Measurements from ENCODE around the gene CYBA. TPM values are rescaled to one million over a fixed set of nuclear protein-coding genes. Genes with fewer than 3 reads are reported as not detected.

The CYBA gene
- total and polyA plus RNA-seq, 2 of the 13 experiments (the other 11 are each of a cell fraction or from before 2014, with no cell fraction given), result 196 to 250 TPM

- TF ChIP-seq HOMEZ (CRISPR knock-in tag; IDR thresholded peaks at IDR 0.05; ENCODE audit: low read depth) (no peak), ARID3A (IDR thresholded peaks at IDR 0.05; ENCODE audit: low read depth, low read length) (no peak), ZNF543 (CRISPR knock-in tag; IDR thresholded peaks at IDR 0.05) (no peak), MATR3 (CRISPR knock-in tag; IDR thresholded peaks at IDR 0.05) (no peak), TCF12 (IDR thresholded peaks at IDR 0.05) (no peak), TCF12 (CRISPR knock-in tag; IDR thresholded peaks at IDR 0.05) (no peak), GFI1 (CRISPR knock-in tag; IDR thresholded peaks at IDR 0.05; ENCODE audit: borderline replicate concordance) (no peak), MXI1 (IDR thresholded peaks at IDR 0.05; ENCODE audit: borderline replicate concordance, low read depth, low read length) (peak; percentile 49; the same call in 1 of the 3 replicates), ZBTB34 (CRISPR knock-in tag; IDR thresholded peaks at IDR 0.05) (peak; percentile 13; the same call in 1 of the 2 replicates), ETV6 (CRISPR knock-in tag; conservative IDR thresholded peaks at IDR 0.05) (peak; percentile 35; the same call in 1 of the 2 replicates), ATF7 (IDR thresholded peaks at IDR 0.05) (no peak), ATF7 (CRISPR knock-in tag; IDR thresholded peaks at IDR 0.05) (no peak), CBX5 (CRISPR knock-in tag; IDR thresholded peaks at IDR 0.05; ENCODE audit: borderline replicate concordance) (peak; percentile 9; the same call in 1 of the 2 replicates), ZNF740 (CRISPR knock-in tag; IDR thresholded peaks at IDR 0.05) (peak; percentile 20; the same call in 1 of the 2 replicates), SNRNP70 (IDR thresholded peaks at IDR 0.05; ENCODE audit: low read depth, low read length) (no peak), GPN1 (CRISPR knock-in tag; IDR thresholded peaks at IDR 0.05; ENCODE audit: borderline replicate concordance) (no peak), TBP (CRISPR knock-in tag; IDR thresholded peaks at IDR 0.05) (no peak), ZNF329 (CRISPR knock-in tag; IDR thresholded peaks at IDR 0.05; ENCODE audit: low read depth) (peak; percentile 86), ZNF83 (CRISPR knock-in tag; IDR thresholded peaks at IDR 0.05; ENCODE audit: borderline replicate concordance) (no peak), MTF2 (CRISPR knock-in tag; IDR thresholded peaks at IDR 0.05; ENCODE audit: borderline replicate concordance) (peak; percentile 72; the same call in 1 of the 2 replicates)
- TF ChIP-seq, protein P1, sequence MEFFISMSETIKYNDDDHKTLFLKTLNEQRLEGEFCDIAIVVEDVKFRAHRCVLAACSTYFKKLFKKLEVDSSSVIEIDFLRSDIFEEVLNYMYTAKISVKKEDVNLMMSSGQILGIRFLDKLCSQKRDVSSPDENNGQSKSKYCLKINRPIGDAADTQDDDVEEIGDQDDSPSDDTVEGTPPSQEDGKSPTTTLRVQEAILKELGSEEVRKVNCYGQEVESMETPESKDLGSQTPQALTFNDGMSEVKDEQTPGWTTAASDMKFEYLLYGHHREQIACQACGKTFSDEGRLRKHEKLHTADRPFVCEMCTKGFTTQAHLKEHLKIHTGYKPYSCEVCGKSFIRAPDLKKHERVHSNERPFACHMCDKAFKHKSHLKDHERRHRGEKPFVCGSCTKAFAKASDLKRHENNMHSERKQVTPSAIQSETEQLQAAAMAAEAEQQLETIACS (CRISPR knock-in tag; IDR thresholded peaks at IDR 0.05), result peak; percentile 53; the same call in 1 of the 2 replicates
- TF ChIP-seq, protein P2, sequence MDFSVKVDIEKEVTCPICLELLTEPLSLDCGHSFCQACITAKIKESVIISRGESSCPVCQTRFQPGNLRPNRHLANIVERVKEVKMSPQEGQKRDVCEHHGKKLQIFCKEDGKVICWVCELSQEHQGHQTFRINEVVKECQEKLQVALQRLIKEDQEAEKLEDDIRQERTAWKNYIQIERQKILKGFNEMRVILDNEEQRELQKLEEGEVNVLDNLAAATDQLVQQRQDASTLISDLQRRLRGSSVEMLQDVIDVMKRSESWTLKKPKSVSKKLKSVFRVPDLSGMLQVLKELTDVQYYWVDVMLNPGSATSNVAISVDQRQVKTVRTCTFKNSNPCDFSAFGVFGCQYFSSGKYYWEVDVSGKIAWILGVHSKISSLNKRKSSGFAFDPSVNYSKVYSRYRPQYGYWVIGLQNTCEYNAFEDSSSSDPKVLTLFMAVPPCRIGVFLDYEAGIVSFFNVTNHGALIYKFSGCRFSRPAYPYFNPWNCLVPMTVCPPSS (IDR thresholded peaks at IDR 0.05), result no peak
These were observed at the start of gene CYBA (continued) for GRCh38 chr16:88650749-88651275.
